MCF 10A (cell line): ENCODE data around the gene KRTAP2-1. TPM values are rescaled to one million over a fixed set of nuclear protein-coding genes. Genes with fewer than 3 reads are reported as not detected.
A peak's percentile ranks its signal among the peaks of the same experiment; 100 is the strongest.

Experiments used
- BruUV-seq: library from RNA; stranded (reverse); fragments of 400-500 nt; replicated peaks from 2 replicates; lab custom pipeline; 2021; lab: Mats Ljungman, UMichigan
- CTCF ChIA-PET: fragments of 300-600 bp; sonication (Branson Sonifier 250); formaldehyde crosslinking; extraction: SDS; loops from one replicate; lab custom pipeline; 2021; ENCODE audit warnings: antibody characterized with exemption, inconsistent platforms; lab: Yijun Ruan, JAX
- POLR2A ChIA-PET: fragments of 300-600, 350-650 bp; sonication (Branson Sonifier 250); formaldehyde crosslinking; extraction: SDS; loops from one replicate; lab custom pipeline; 2020; ENCODE audit warnings: antibody characterized with exemption, inconsistent platforms; lab: Yijun Ruan, JAX
- DNase-seq: peaks from one replicate; pipeline ENCODE4 v3.0.0-alpha.2; 2018; ENCODE audit not compliant: unreplicated experiment
- H3K27ac Mint-ChIP-seq: one replicate; pipeline ENCODE4 v1.8.0; 2022; ENCODE audit warnings: mild to moderate bottlenecking, low read depth, mixed read lengths; ENCODE audit not compliant: unreplicated experiment
- H3K27me3 Mint-ChIP-seq: one replicate; pipeline ENCODE4 v1.8.0; 2022; ENCODE audit warnings: mixed read lengths; ENCODE audit not compliant: insufficient read depth, unreplicated experiment
- H3K36me3 Mint-ChIP-seq: one replicate; pipeline ENCODE4 v1.8.0; 2022; ENCODE audit warnings: mild to moderate bottlenecking, moderate library complexity, mixed read lengths; ENCODE audit not compliant: insufficient read depth, unreplicated experiment
- H3K4me1 Mint-ChIP-seq: one replicate; pipeline ENCODE4 v1.8.0; 2022; ENCODE audit warnings: mixed read lengths; ENCODE audit not compliant: insufficient read depth, unreplicated experiment
- H3K4me3 Mint-ChIP-seq: one replicate; pipeline ENCODE4 v1.8.0; 2022; ENCODE audit warnings: mild to moderate bottlenecking, moderate library complexity, mixed read lengths; ENCODE audit not compliant: unreplicated experiment
- H3K9me3 Mint-ChIP-seq: one replicate; pipeline ENCODE4 v1.8.0; 2022; ENCODE audit warnings: mixed read lengths; ENCODE audit not compliant: unreplicated experiment
- CTCF ChIP-seq: fragments of 200-600 bp; IDR thresholded peaks from one replicate; pipeline ENCODE4 v1.8.0; 2022; ENCODE audit warnings: antibody characterized with exemption, mild to moderate bottlenecking; ENCODE audit not compliant: unreplicated experiment
- intact Hi-C: fragments of 100-400 bp; cut with micrococcal nuclease; formaldehyde crosslinking; loops from 2 replicates; pipeline ENCODE4 v1.14.1; 2022
- total RNA-seq: library from RNA; stranded (reverse); gene quantifications from 2 replicates; pipeline ENCODE4 v1.2.3, GENCODE V29; 2022

KRTAP2-1 gene
- total RNA-seq, 1 experiment from 2014 or later = not detected

- intact Hi-C loops = no loop called here
- CTCF ChIA-PET = no interaction called here
- Mint-ChIP-seq H3K9me3 (no peaks in the 10 kb centered on the region), H3K4me1 (no peaks in the 10 kb centered on the region), H3K36me3 (no peaks in the 10 kb centered on the region), H3K27me3 (no peaks in the 10 kb centered on the region), H3K27ac (peak overlapping the region; percentile 3), H3K4me3 (no peak overlapping the region)
- no peak for DNase-seq
- TF ChIP-seq CTCF = no peak
- POLR2A ChIA-PET = no interaction called here
- BruUV-seq = no TSS peak
Measured at GRCh38 chr17:41012326-41013120, 34.6 kb downstream of the KRTAP2-1 start.

DNA sequence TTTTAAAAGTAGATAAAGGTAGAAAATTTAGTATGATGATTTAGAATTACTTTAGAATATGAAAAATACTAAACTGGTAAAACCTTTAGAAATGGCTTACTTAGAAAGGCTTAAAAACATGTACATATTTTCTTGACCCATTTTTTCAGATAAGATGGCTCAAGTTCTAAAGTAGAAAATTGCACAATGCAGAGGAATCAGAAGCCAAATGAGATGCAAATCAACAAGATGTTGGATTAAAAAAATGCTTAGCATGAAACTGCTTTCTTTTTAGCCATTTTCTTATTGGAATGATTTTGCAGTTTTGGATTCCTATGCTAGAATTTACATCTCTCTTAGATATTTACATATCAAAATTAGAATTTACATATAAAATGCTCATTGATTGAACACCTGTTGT, 36.7 kb downstream of the KRTAP2-1 start:
- no peaks in the 10 kb centered on the region for H3K36me3 Mint-ChIP-seq
- TF ChIP-seq CTCF = no peak
- no peak overlapping the region for H3K27ac Mint-ChIP-seq
- no peaks in the 10 kb centered on the region for H3K4me1 Mint-ChIP-seq
- H3K27me3 Mint-ChIP-seq = no peaks in the 10 kb centered on the region
- ChIA-PET CTCF (interaction anchor here (0.6 kb wide), 1 partner anchor 49 kb away, joined by 3 read pairs; no protein-coding TSS in a partner anchor), POLR2A (no interaction called here)
- BruUV-seq = no TSS peak
- H3K4me3 Mint-ChIP-seq = no peak overlapping the region
- DNase-seq = no peak
- H3K9me3 Mint-ChIP-seq = no peaks in the 10 kb centered on the region
- intact Hi-C loops = no loop called here

DNA sequence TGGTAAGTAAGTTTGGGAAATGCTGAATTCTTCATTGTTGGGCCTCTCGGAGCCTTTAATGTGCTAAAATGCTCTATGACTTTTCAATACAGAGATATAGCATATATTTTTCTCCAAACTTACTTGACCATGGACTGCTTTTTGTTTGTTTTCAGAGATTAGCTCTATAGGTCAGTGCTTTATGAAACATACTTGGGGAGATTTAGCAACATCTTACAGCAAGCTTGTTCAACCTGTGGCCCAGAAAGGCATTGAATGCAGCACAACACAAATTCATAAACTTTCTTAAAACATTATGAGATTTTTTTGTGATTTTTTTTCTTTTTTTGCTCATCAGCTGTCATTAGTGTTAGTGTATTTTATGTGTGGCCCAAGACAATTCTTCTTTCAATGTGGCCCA, 37.2 kb downstream of the KRTAP2-1 start:
- ChIA-PET CTCF (interaction anchor here (0.6 kb wide), 1 partner anchor 49 kb away, joined by 3 read pairs; no protein-coding TSS in a partner anchor), POLR2A (no interaction called here)
- TF ChIP-seq CTCF = no peak
- DNase-seq = no peak
- Mint-ChIP-seq H3K4me1 (no peaks in the 10 kb centered on the region), H3K27me3 (no peaks in the 10 kb centered on the region), H3K27ac (no peak overlapping the region), H3K36me3 (no peaks in the 10 kb centered on the region), H3K4me3 (no peak overlapping the region), H3K9me3 (no peaks in the 10 kb centered on the region)
- intact Hi-C loops = no loop called here
- no TSS peak for BruUV-seq

DNA sequence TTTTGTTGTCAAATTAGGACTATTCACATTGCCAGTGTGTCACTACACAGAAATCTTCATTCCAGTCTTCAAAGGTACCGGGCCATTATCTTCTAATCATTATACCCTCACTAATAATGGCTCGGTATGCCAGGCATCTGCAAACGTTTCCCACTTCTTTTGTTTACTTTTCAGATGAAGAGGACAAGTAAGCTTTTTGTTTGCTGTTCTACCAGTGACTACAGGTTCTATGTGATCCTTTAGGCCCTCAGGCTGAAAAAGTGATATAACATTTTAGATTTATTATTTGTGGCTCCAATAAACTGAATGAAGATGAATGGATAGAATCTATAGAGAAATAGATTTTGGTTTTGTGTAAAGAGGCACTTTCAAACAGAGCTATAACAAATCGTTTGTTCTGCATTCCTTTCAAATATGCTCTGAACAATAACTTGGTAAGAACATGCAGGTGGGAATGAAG, 37.8 kb downstream of the KRTAP2-1 start:
- no peak for DNase-seq
- H3K27me3 Mint-ChIP-seq = no peaks in the 10 kb centered on the region
- H3K4me1 Mint-ChIP-seq = no peaks in the 10 kb centered on the region
- BruUV-seq = no TSS peak
- TF ChIP-seq CTCF = no peak
- no peaks in the 10 kb centered on the region for H3K9me3 Mint-ChIP-seq
- ChIA-PET POLR2A (no interaction called here), CTCF (no interaction called here)
- H3K36me3 Mint-ChIP-seq = no peaks in the 10 kb centered on the region
- no peak overlapping the region for H3K4me3 Mint-ChIP-seq
- no peak overlapping the region for H3K27ac Mint-ChIP-seq
- intact Hi-C loops = no loop called here
